GM23338 (cell line): ENCODE data around the gene MAP2K7. TPM values are rescaled to one million over a fixed set of nuclear protein-coding genes. Genes with fewer than 3 reads are reported as not detected.

Source experiments
- ATAC-seq: fragments of 200-7000 bp; cut with Tn5 transposase; 3 replicates; pipeline ENCODE4 v1.9.1; 2020
- DNase-seq: peaks from one replicate; pipeline ENCODE4 v3.0.0-alpha.2; 2015; ENCODE audit warnings: low spot score
- H2AFZ ChIP-seq: fragments of 200-600 bp; sonication (generic); 2 replicates; pipeline ENCODE4 v1.8.0; 2016; ENCODE audit warnings: antibody characterized with exemption, mild to moderate bottlenecking, moderate library complexity
- H3F3A ChIP-seq: fragments of 200-600 bp; sonication (generic); replicated peaks from 2 replicates; pipeline ENCODE4 v1.8.0; 2017; ENCODE audit warnings: antibody characterized with exemption, mixed run types, low read depth
- H3K27ac ChIP-seq: fragments of 200-600 bp; sonication (generic); 2 replicates; pipeline ENCODE4 v1.6.1; 2016; ENCODE audit warnings: low read depth
- H3K27me3 ChIP-seq: fragments of 200-600 bp; sonication (generic); 2 replicates; pipeline ENCODE4 v1.8.0; 2016; ENCODE audit warnings: mild to moderate bottlenecking, mixed run types, moderate library complexity; ENCODE audit not compliant: insufficient read depth
- H3K36me3 ChIP-seq: fragments of 200-600 bp; sonication (generic); 2 replicates; pipeline ENCODE4 v1.8.0; 2016; ENCODE audit warnings: mild to moderate bottlenecking; ENCODE audit not compliant: insufficient read depth
- H3K4me1 ChIP-seq: fragments of 200-600 bp; sonication (generic); 2 replicates; pipeline ENCODE4 v1.8.0; 2016; ENCODE audit warnings: mild to moderate bottlenecking, moderate library complexity; ENCODE audit not compliant: insufficient read depth
- H3K4me2 ChIP-seq: fragments of 200-600 bp; sonication (generic); 2 replicates; pipeline ENCODE4 v1.7.1; 2017; ENCODE audit warnings: mixed run types
- H3K4me3 ChIP-seq: fragments of 200-600 bp; sonication (generic); 2 replicates; pipeline ENCODE4 v1.6.1; 2016; ENCODE audit warnings: mixed run types
- H3K79me2 ChIP-seq: fragments of 200-600 bp; sonication (generic); replicated peaks from 2 replicates; pipeline ENCODE4 v1.8.0; 2017; ENCODE audit warnings: mild to moderate bottlenecking; ENCODE audit not compliant: insufficient read depth
- H3K9me2 ChIP-seq: fragments of 200-600 bp; sonication (generic); 2 replicates; pipeline ENCODE4 v1.8.0; 2017; ENCODE audit not compliant: insufficient read depth
- H4K20me1 ChIP-seq: fragments of 200-600 bp; sonication (generic); replicated peaks from 2 replicates; pipeline ENCODE4 v1.8.0; 2017; ENCODE audit warnings: mild to moderate bottlenecking; ENCODE audit not compliant: insufficient read depth
- H3K27ac Mint-ChIP-seq: 2 replicates; pipeline ENCODE4 v1.8.0; 2020; ENCODE audit warnings: inconsistent platforms, mild to moderate bottlenecking, moderate library complexity, mixed read lengths
- H3K27me3 Mint-ChIP-seq: 3 replicates; pipeline ENCODE4 v1.8.0; 2022; ENCODE audit warnings: low read depth, mild to moderate bottlenecking, moderate library complexity, mixed read lengths, inconsistent platforms; ENCODE audit not compliant: insufficient read depth, poor library complexity
- H3K36me3 Mint-ChIP-seq: 3 replicates; pipeline ENCODE4 v1.8.0; 2021; ENCODE audit warnings: low read depth, mild to moderate bottlenecking, inconsistent platforms, moderate library complexity, mixed read lengths
- H3K4me1 Mint-ChIP-seq: 3 replicates; pipeline ENCODE4 v1.8.0; 2020; ENCODE audit warnings: mild to moderate bottlenecking, inconsistent platforms, mixed read lengths
- H3K4me3 Mint-ChIP-seq: 3 replicates; pipeline ENCODE4 v1.8.0; 2021; ENCODE audit warnings: moderate library complexity, mild to moderate bottlenecking, inconsistent platforms, mixed read lengths
- H3K9me3 Mint-ChIP-seq: 3 replicates; pipeline ENCODE4 v1.8.0; 2020; ENCODE audit warnings: moderate library complexity, mild to moderate bottlenecking, inconsistent platforms, mixed read lengths
- CREB1 ChIP-seq: fragments of 250-450 bp; sonication (Bioruptor Pico); IDR thresholded peaks from 2 replicates; pipeline ENCODE4 v1.5.0; 2020; ENCODE audit warnings: low read depth, mild to moderate bottlenecking, moderate library complexity
- CTCF ChIP-seq, 2 experiments: fragments of 200-600 bp in 1 of 2; sonication (generic) in 1 of 2; conservative IDR thresholded peaks; 2 replicates each; pipeline versions ENCODE4 v1.5.1 to v1.6.1; 2016 to 2017; ENCODE audit warnings: antibody characterized with exemption in 2 of 2, low read depth in 2 of 2, mild to moderate bottlenecking in 2 of 2, moderate library complexity in 1 of 2
- ETS1 ChIP-seq: IDR thresholded peaks from 2 replicates; pipeline ENCODE4 v1.6.1; 2016; ENCODE audit warnings: antibody characterized with exemption
- EZH2phosphoT487 ChIP-seq: fragments of 200-600 bp; sonication (generic); IDR thresholded peaks from one replicate; pipeline ENCODE4 v1.8.1; 2018; ENCODE audit warnings: antibody characterized with exemption; ENCODE audit not compliant: unreplicated experiment
- JUNB ChIP-seq: IDR thresholded peaks from one replicate; pipeline ENCODE4 v1.6.1; 2016; ENCODE audit warnings: antibody characterized with exemption; ENCODE audit not compliant: unreplicated experiment
- POLR2AphosphoS5 ChIP-seq: IDR thresholded peaks from 2 replicates; pipeline ENCODE4 v1.6.1; 2016; ENCODE audit warnings: antibody characterized with exemption, low read depth
- ZNF114 ChIP-seq: fragments of 250-450 bp; sonication (Bioruptor Pico); IDR thresholded peaks from 2 replicates; pipeline ENCODE4 v1.5.0; 2020; ENCODE audit warnings: mild to moderate bottlenecking, moderate library complexity
- ZNF331 ChIP-seq: fragments of 250-450 bp; sonication (Bioruptor Pico); IDR thresholded peaks from 2 replicates; pipeline ENCODE4 v1.5.0; 2020; ENCODE audit warnings: low read depth, mild to moderate bottlenecking, moderate library complexity
- polyA plus RNA-seq: library from polyadenylated mRNA; unstranded; fragments of >200 nt; fragmentation: Nextera tagmentation; extraction: Ambion mirVana; gene quantifications from 2 replicates; pipeline ENCODE4 v1.2.1, GENCODE V29; 2016
- total RNA-seq: library from RNA; depleted of rRNA; stranded (reverse); fragments of >200 nt; shearing (Covaris generic); gene quantifications from 2 replicates; pipeline ENCODE4 v1.2.3, GENCODE V29; 2014

MAP2K7 gene
- total and polyA plus RNA-seq, 2 experiments from 2014 or later = 11.3 to 22.6 TPM

- Histone ChIP-seq H3F3A (peaks cover 6% of the 10 kb centered on the region; the same call in 1 of the 2 replicates), H3K27ac (peak overlapping the region; percentile 90), H3K4me2 (peak overlapping the region; percentile 79), H3K4me3 (peak overlapping the region; percentile 57), H4K20me1 (peaks cover 10% of the 10 kb centered on the region; the same call in 1 of the 2 replicates), H3K36me3 (peaks cover 5% of the 10 kb centered on the region; the same call in 1 of the 2 replicates), H3K4me1 (no peaks in the 10 kb centered on the region; the same call in 1 of the 2 replicates), H3K27me3 (no peaks in the 10 kb centered on the region), H2AFZ (no peak overlapping the region), H3K79me2 (peaks cover 46% of the 10 kb centered on the region), H3K9me2 (no peaks in the 10 kb centered on the region)
- H3K27me3 Mint-ChIP-seq = peaks cover 18% of the 10 kb centered on the region
- no peak for TF ChIP-seq ETS1
- TF ChIP-seq CTCF (conservative IDR thresholded peaks at IDR 0.05; ENCODE audit: low read depth in 2 of 2) = peak; percentile 85 to 90
- no peak for TF ChIP-seq POLR2AphosphoS5
- TF ChIP-seq EZH2phosphoT487 = no peak
- H3K9me3 Mint-ChIP-seq = peaks cover 14% of the 10 kb centered on the region
- H3K4me3 Mint-ChIP-seq = peak overlapping the region; percentile 94
- H3K4me1 Mint-ChIP-seq = peaks cover 13% of the 10 kb centered on the region; the same call in 2 of the 3 replicates
- peaks cover 52% of the 10 kb centered on the region for H3K36me3 Mint-ChIP-seq
- H3K27ac Mint-ChIP-seq = peak overlapping the region; percentile 100
- ATAC-seq (peak; percentile 61), DNase-seq (peak; percentile 94)
These were observed 40.6 kb downstream of the MAP2K7 start for GRCh38 chr19:7944177-7944761.

DNA sequence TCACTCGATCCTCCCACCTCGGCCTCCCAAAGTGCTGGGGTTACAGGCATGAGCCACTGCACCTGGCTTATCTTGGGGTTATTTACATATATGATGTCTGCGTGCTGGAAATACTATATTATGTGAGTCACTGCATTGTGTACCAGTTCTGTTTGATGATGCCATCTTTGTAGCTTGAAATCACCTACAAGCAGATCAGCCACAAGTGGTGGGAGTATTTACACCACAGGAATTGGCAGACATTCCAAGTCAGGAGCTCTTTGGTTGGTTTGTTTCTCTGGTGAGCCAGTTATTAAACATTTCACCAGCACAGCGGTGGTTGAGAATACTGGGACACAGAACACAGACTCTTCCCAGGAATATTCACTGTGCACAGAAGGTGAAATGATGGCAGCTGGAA, 44.3 kb downstream of the MAP2K7 start:
- Mint-ChIP-seq H3K4me3 (no peak overlapping the region), H3K9me3 (peaks cover 14% of the 10 kb centered on the region), H3K27me3 (peaks cover 19% of the 10 kb centered on the region), H3K27ac (no peak overlapping the region), H3K36me3 (peaks cover 29% of the 10 kb centered on the region), H3K4me1 (peaks cover 7% of the 10 kb centered on the region)
- Histone ChIP-seq H3K27me3 (no peaks in the 10 kb centered on the region), H3K9me2 (no peaks in the 10 kb centered on the region), H3K79me2 (peaks cover 14% of the 10 kb centered on the region), H3K36me3 (0 out of 2 replicates have a peak, but pooled peaks cover 5% of the 10 kb centered on the region), H3K4me3 (no peak overlapping the region), H3K27ac (no peak overlapping the region), H4K20me1 (peaks cover 3% of the 10 kb centered on the region; the same call in 1 of the 2 replicates), H3K4me1 (no peaks in the 10 kb centered on the region; the same call in 1 of the 2 replicates), H3F3A (no peaks in the 10 kb centered on the region; the same call in 1 of the 2 replicates), H3K4me2 (no peak overlapping the region), H2AFZ (no peak overlapping the region)
- TF ChIP-seq ZNF114 = no peak
- TF ChIP-seq CREB1 = no peak
- no peak for TF ChIP-seq CTCF (conservative IDR thresholded peaks at IDR 0.05; ENCODE audit: low read depth in 2 of 2)
- TF ChIP-seq JUNB = no peak
- TF ChIP-seq ZNF331 (CRISPR knock-in tag) = no peak
- DNase-seq (no peak), ATAC-seq (no peak)
